ENCODE data around the gene FERMT3. TPM values are rescaled to one million over a fixed set of nuclear protein-coding genes. Genes with fewer than 3 reads are reported as not detected.

Gene FERMT3
- total RNA-seq, 2 experiments from 2014 or later = 219 to 231 TPM

DNA sequence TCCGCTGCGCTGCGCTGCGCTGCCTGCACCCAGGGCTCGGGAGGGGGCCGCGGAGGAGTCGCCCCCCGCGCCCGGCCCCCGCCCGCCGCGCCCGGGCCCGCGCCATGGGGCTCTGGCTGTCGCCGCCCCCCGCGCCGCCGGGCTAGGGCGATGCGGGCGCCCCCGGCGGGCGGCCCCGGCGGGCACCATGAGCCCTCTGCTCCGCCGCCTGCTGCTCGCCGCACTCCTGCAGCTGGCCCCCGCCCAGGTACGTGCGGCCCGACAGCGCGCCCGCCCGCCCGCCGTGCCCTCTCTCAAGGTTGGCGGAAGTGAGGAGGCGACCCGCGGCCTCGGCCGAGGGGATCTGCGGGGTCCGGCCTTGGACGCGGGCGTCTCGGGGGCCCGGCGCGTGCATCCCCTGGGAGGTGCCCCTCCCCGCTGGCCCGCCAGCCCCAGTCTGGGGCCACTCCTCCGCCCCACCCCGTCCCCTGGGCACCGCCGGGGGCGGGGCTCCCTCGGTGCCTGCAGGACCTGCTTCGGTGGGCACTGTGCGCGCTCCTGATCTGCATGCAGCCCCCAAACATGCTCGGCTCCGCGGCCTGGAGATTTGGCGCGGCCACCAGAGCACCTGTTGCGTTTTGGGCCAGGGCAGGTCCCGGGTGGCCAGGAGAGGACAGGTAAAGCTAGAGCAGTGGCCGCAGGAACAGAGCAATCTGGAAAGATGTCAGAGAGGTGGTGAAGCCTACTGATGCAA, 28.3 kb downstream of the FERMT3 start:
- no peaks in the 10 kb centered on the region for H3K9me3 Mint-ChIP-seq
- peaks cover 17% of the 10 kb centered on the region for H3K36me3 Mint-ChIP-seq
- H3K4me1 Mint-ChIP-seq = peaks cover 29% of the 10 kb centered on the region
- H3K27me3 Mint-ChIP-seq = no peaks in the 10 kb centered on the region
- POLR2A ChIA-PET = interaction anchor here (1.9 to 26.2 kb wide), 4 partner anchors 8 to 25 kb away, joined by 5 to 419 read pairs (median 11); partner anchors contain the start of genes FERMT3, NUDT22 and TRPT1
- DNase-seq (peak; percentile 75), ATAC-seq (ENCODE audit: low read depth) (peak; percentile 43)
- H3K4me3 Mint-ChIP-seq = peak overlapping the region; percentile 93
- peak overlapping the region; percentile 83 for H3K27ac Mint-ChIP-seq

DNA sequence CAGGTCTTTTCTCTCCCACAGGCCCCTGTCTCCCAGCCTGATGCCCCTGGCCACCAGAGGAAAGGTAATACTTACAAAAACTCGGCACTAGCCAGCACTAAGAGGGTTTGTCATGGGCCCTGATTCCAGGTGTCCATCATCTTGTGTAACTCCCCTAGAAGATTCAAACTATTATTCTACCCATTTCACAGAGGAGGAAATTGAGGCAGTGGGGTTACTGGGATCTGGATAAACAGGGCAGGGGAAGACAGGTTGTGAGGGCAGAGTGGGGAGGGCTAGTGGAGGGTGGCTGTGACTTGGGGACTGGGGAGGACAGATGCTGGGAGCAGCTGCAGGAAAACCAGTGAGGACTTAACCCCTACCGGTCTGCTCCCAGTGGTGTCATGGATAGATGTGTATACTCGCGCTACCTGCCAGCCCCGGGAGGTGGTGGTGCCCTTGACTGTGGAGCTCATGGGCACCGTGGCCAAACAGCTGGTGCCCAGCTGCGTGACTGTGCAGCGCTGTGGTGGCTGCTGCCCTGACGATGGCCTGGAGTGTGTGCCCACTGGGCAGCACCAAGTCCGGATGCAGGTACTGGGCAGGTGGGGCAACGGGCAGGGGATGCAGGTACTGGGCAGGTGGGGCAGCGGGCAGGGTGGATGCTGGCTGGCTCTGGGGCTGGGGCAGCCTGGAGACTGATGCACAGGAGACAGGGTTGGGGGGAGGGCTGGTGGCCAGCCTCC, 29.1 kb downstream of the FERMT3 start:
- Mint-ChIP-seq H3K9me3 (no peaks in the 10 kb centered on the region), H3K4me1 (peaks cover 34% of the 10 kb centered on the region), H3K36me3 (peaks cover 18% of the 10 kb centered on the region), H3K27ac (peak overlapping the region; percentile 83), H3K4me3 (peak overlapping the region; percentile 93), H3K27me3 (no peaks in the 10 kb centered on the region)
- POLR2A ChIA-PET = interaction anchor here (0.7 to 26.2 kb wide), 5 partner anchors 9 to 58 kb away, joined by 5 to 419 read pairs (median 11); partner anchors contain the start of genes FERMT3, NUDT22 and TRPT1
- DNase-seq (no peak), ATAC-seq (ENCODE audit: low read depth) (no peak)

DNA sequence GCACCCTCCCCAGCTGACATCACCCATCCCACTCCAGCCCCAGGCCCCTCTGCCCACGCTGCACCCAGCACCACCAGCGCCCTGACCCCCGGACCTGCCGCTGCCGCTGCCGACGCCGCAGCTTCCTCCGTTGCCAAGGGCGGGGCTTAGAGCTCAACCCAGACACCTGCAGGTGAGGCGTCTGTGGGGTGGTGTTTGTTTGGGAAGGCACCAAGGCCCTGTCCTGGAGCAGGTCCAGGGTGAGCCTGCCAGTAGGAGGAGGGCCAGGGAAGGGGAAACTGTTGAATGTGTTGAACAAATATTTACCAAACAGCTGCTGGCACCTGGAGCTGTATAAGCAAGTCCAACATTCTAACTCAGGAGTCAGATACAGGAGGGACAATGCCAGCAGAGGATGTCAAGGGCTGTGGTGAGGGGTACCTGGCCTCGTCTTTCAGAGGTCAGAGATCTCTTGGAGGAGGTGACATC, 31.0 kb downstream of the FERMT3 start:
- H3K4me1 Mint-ChIP-seq = peaks cover 28% of the 10 kb centered on the region
- no peaks in the 10 kb centered on the region for H3K9me3 Mint-ChIP-seq
- POLR2A ChIA-PET = interaction anchor here (3.5 to 26.2 kb wide), 2 partner anchors 11 to 28 kb away, joined by 11 to 419 read pairs; partner anchors contain the start of genes FERMT3, NUDT22 and TRPT1
- H3K4me3 Mint-ChIP-seq = no peak overlapping the region
- DNase-seq = no peak
- H3K27ac Mint-ChIP-seq = peak overlapping the region; percentile 32
- H3K36me3 Mint-ChIP-seq = peaks cover 17% of the 10 kb centered on the region
- H3K27me3 Mint-ChIP-seq = no peaks in the 10 kb centered on the region
- no peak for ATAC-seq (ENCODE audit: low read depth)

DNA sequence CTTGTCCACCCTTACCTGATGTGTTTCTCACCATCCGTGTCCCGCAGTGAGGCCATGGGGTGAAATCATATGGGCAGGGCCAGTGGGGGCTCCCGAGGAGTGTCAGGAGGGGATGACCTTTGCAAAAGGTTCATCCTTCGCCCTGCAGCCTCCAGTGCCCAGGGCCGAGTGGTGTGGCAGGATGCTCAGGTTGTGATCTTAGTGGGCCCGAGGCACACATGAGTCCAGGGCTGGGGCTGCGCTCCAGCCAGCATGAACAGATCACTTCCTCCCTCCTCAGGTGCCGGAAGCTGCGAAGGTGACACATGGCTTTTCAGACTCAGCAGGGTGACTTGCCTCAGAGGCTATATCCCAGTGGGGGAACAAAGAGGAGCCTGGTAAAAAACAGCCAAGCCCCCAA, 31.6 kb downstream of the FERMT3 start:
- peaks cover 18% of the 10 kb centered on the region for H3K36me3 Mint-ChIP-seq
- no peaks in the 10 kb centered on the region for H3K9me3 Mint-ChIP-seq
- H3K4me3 Mint-ChIP-seq = no peak overlapping the region
- POLR2A ChIA-PET = interaction anchor here (0.6 to 26.2 kb wide), 4 partner anchors 8 to 1526 kb away, joined by 3 to 419 read pairs (median 3); partner anchors contain the start of genes DNAJC4 and FERMT3
- H3K27me3 Mint-ChIP-seq = no peaks in the 10 kb centered on the region
- no peak for DNase-seq
- peaks cover 27% of the 10 kb centered on the region for H3K4me1 Mint-ChIP-seq
- peak overlapping the region; percentile 61 for H3K27ac Mint-ChIP-seq
- ATAC-seq (ENCODE audit: low read depth) = no peak

DNA sequence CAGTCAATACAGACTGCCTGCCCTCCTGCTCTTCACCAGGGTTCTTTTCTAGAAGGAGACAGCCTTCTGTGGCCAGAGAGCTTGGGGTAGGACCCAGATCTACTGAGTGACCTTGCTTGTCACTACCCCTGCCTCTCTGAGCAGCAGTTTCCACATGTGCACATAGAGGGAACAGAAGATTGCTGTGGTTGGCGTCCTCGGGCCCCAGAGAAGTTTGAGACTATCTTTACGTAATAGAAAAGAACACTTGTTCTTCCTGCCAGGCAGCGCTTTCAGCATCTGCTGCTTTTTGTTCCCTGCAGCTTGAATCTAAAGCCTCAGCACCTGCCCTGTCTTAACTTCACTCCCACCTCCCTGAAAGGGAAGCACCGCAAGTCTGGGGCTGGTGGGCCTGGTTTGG, 32.5 kb downstream of the FERMT3 start:
- no peak for DNase-seq
- peak overlapping the region; percentile 19 for H3K4me3 Mint-ChIP-seq
- no peaks in the 10 kb centered on the region for H3K27me3 Mint-ChIP-seq
- H3K27ac Mint-ChIP-seq = peak overlapping the region; percentile 98
- ATAC-seq (ENCODE audit: low read depth) = no peak
- POLR2A ChIA-PET = interaction anchor here (0.7 to 26.2 kb wide), 5 partner anchors 8 to 30 kb away, joined by 3 to 419 read pairs (median 4); partner anchors contain the start of genes DNAJC4 and FERMT3
- peaks cover 21% of the 10 kb centered on the region for H3K36me3 Mint-ChIP-seq
- no peaks in the 10 kb centered on the region for H3K9me3 Mint-ChIP-seq
- H3K4me1 Mint-ChIP-seq = peaks cover 27% of the 10 kb centered on the region

DNA sequence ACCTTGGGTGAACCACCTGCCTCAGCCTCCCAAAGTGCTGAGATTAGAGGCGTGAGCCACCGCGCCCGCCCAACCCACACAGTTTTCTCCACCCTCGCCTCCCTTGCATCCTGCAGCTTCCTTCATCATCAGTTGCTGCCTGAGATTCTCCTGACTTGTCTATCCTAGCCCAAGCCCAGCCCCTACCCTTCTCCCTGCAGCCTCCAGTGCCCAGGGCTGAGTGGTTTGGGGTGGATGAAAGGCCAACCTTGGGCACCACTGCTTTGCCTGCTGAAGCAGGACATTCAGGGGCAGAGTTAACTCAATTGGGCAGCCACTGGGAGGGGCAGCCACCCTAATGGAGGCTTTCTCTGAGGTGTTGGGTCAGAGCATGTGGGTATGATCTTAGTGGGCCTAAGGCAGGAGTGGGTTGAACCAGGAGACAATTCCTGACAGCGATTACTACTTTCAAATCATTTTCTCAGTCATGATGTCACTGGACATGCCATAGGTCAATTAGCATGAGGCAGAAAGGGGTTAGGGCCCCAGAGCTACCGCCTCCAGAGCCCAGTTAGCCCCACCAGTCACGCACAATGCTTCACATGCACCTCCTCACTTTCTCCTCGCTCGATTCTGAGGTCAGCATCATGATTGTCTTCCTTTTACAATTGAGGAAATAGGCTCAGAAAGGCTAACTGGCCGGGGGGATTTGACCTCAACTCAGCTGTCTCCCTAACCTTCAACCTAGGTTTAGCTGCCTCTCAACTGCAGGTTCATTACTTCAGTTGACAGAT, 33.3 kb downstream of the FERMT3 start:
- peak overlapping the region; percentile 96 for H3K4me3 Mint-ChIP-seq
- POLR2A ChIA-PET = interaction anchor here (0.8 to 26.2 kb wide), 6 partner anchors 8 to 54 kb away, joined by 3 to 419 read pairs (median 6); partner anchors contain the start of genes FERMT3, GPR137, NUDT22 and STIP1
- H3K27ac Mint-ChIP-seq = peak overlapping the region; percentile 98
- DNase-seq = no peak
- peaks cover 21% of the 10 kb centered on the region for H3K36me3 Mint-ChIP-seq
- ATAC-seq (ENCODE audit: low read depth) = no peak
- no peaks in the 10 kb centered on the region for H3K27me3 Mint-ChIP-seq
- H3K4me1 Mint-ChIP-seq = peaks cover 27% of the 10 kb centered on the region
- no peaks in the 10 kb centered on the region for H3K9me3 Mint-ChIP-seq

DNA sequence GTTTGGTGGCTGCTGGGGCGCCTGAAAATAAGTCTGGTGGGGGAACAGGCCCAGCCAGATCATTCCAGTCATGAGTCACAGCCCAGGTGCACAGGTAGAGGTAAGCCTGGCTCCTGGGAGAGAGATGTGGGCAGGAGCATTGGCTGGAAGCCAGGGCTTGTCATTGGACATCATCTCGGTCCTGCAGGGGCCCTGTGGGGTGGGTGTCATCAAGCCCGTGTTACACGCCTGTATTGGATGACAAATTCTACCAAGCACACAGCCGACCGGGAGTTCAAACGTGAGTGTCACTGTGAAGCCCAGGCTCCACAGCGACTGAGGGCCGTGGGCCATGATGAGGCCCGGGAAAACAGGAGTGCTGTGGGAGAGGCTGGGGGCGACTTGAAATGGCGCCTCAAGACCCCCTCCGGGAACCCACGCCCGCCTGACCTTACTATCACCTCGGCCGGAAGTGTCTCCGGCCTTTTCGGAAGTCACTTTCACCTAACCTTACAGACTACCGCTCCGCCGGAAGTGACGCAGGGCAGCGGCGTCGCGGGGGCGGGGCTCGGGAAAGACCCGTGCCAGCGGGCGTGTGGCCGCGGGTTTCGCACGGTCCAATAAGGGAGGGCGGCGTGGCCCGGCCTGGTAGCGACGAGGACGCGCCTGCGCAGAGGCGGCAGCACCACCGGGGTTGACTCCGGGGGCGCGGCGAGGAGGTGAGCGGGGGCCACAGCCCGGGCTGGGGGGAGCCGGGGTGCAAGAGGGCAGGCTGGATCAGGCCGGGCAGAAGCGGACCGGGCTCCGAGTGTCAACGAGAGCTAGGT, 34.1 kb downstream of the FERMT3 start, which contains the start of gene FKBP2:
FKBP2 (plus strand) TSS at position 661 of the 806 bp plus-strand sequence. CDS start 1,293 bp downstream, outside the sequence.
- peaks cover 24% of the 10 kb centered on the region for H3K4me1 Mint-ChIP-seq
- peak within 1 kb of the TSS; percentile 98 for H3K27ac Mint-ChIP-seq
- H3K36me3 Mint-ChIP-seq = peaks cover 18% of the 10 kb centered on the region
- POLR2A ChIA-PET = interaction anchor here (0.7 to 26.2 kb wide), 18 partner anchors 9 to 118 kb away, joined by 3 to 419 read pairs (median 5); partner anchors contain the start of genes BAD, DNAJC4, ESRRA and FERMT3
- peak; percentile 75 for ATAC-seq (ENCODE audit: low read depth)
- DNase-seq = peak; percentile 99
- H3K4me3 Mint-ChIP-seq = peak within 1 kb of the TSS; percentile 96
- no peaks in the 10 kb centered on the region for H3K9me3 Mint-ChIP-seq
- H3K27me3 Mint-ChIP-seq = no peaks in the 10 kb centered on the region

DNA sequence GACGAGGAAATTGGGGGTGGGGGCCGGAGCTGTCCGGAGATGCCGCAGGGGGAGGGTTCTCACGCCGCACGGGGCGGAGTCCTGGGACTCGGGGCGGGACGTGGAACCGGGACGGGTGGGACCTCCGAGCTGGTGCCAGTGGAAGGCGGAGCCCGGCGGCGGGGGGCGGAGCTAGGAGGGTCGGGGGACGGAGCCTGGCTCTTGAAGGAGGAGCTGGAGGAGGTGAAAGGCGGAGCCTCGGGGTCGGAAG, 34.6 kb downstream of the FERMT3 start:
- POLR2A ChIA-PET = interaction anchor here (0.7 to 7.1 kb wide), 14 partner anchors 9 to 118 kb away, joined by 3 to 106 read pairs (median 5); partner anchors contain the start of genes BAD, DNAJC4, ESRRA and FERMT3
- Mint-ChIP-seq H3K4me1 (peaks cover 24% of the 10 kb centered on the region), H3K36me3 (peaks cover 18% of the 10 kb centered on the region), H3K9me3 (no peaks in the 10 kb centered on the region), H3K27me3 (no peaks in the 10 kb centered on the region), H3K4me3 (peak overlapping the region; percentile 96), H3K27ac (peak overlapping the region; percentile 98)
- ATAC-seq (ENCODE audit: low read depth) = peak; percentile 75
- peak; percentile 100 for DNase-seq

DNA sequence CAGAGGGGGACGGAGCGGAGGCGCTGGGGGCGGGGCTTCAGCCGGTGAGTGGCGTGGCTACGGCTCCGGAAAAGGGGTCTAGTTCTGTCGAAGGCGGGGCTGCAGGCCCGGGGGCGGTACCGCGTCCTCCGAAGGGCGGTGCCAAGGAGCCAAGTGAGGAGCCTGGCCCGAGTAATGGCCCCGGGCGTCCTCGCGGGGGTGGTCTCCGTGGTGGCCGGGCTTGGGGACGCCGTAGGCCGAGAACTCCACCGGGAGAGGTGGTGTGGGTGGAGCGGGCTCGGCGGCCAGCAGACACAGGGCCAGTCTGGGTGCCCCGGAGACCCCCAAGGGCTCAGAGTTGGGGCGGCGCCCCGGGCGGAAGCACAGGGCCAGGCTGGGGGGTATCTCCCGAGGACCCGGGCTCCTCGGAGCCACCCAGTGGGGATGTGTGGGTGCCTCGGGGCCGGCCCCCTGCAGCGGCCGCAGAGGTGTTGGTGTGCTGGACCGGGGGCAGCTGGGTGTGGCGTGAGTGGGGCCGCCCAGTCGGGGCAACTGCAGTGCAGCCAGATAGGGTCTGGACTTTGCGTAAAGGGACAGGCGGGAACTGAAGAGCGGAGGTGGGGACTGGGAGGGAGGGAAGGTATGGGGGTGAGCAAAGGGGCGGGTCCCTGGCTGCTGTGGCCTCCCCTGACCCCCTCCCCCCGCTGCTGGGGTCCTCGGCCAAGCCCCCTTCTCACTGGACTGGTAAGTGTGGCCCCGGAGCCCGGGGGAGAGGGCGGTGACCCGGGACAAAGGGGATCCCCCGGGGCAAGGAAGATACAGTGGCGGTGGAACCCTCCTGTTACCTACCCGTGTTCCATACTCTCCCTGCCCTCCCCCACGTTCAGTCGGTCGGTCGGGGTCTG, 35.2 kb downstream of the FERMT3 start:
- H3K4me1 Mint-ChIP-seq = peaks cover 24% of the 10 kb centered on the region
- DNase-seq (no peak), ATAC-seq (ENCODE audit: low read depth) (peak; percentile 66)

DNA sequence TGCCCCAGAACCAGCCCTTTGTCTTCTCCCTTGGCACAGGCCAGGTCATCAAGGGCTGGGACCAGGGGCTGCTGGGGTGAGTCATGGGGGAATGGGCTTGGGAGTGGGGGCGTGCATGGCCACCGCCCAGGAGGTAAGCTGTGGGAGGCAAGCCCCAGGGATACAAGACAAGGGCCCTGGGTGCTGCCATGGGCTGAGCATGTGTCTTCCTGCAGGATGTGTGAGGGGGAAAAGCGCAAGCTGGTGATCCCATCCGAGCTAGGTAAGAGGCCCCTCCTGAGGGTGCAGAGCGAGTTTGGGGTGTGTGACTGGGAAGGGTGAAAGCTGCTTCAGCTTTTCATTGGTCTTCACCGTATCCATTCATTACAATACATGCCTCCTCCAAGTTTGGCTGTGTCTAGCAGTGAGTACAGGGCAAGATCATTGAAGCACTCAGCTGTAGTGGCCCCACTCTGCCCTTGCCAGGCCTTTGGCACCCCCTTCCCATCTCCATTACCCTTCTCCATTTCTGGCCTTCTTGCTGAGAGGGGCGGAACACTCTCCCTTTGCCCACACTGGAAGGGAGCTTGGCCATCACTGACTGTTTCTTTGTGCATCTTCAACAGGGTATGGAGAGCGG, 36.8 kb downstream of the FERMT3 start:
- peak overlapping the region; percentile 81 for H3K27ac Mint-ChIP-seq
- H3K36me3 Mint-ChIP-seq = peaks cover 12% of the 10 kb centered on the region
- DNase-seq (no peak), ATAC-seq (ENCODE audit: low read depth) (no peak)
- no peaks in the 10 kb centered on the region for H3K27me3 Mint-ChIP-seq
- no peaks in the 10 kb centered on the region for H3K9me3 Mint-ChIP-seq
- POLR2A ChIA-PET = interaction anchor here (0.6 to 7.1 kb wide), 8 partner anchors 11 to 61 kb away, joined by 3 to 106 read pairs (median 11); partner anchors contain the start of genes ESRRA, FERMT3, NUDT22 and TRPT1
- H3K4me1 Mint-ChIP-seq = peaks cover 27% of the 10 kb centered on the region
- H3K4me3 Mint-ChIP-seq = peak overlapping the region; percentile 96

More for the DNA sequence above, 35.2 kb downstream of the FERMT3 start:
- peaks cover 18% of the 10 kb centered on the region for H3K36me3 Mint-ChIP-seq
- peak overlapping the region; percentile 96 for H3K4me3 Mint-ChIP-seq
- H3K9me3 Mint-ChIP-seq = no peaks in the 10 kb centered on the region
- peak overlapping the region; percentile 98 for H3K27ac Mint-ChIP-seq
- POLR2A ChIA-PET = interaction anchor here (0.7 to 7.1 kb wide), 15 partner anchors 9 to 117 kb away, joined by 3 to 106 read pairs (median 5); partner anchors contain the start of genes BAD, DNAJC4, ESRRA and FERMT3
- no peaks in the 10 kb centered on the region for H3K27me3 Mint-ChIP-seq

DNA sequence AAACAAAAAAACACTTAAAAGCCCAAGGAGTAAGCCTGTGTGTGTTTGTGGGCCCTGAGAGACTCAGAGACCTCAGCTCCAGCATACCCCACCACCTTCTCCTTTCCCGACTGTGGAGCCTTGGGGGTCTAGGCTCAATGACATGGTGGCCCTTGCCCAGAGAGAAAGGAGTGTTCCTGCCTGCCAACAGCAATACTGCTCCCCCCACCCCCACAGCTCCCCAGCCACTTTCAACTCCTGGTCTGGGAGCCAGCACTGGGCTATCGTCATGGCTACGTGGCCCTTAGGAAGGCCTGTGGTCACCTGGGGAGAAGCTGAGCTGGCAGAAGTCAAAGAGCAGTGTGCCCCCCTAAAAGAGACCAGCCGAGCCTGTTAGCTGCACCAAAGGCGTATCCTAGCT, 37.6 kb downstream of the FERMT3 start:
- DNase-seq (no peak), ATAC-seq (ENCODE audit: low read depth) (no peak)
- no peaks in the 10 kb centered on the region for H3K27me3 Mint-ChIP-seq
- peak overlapping the region; percentile 34 for H3K27ac Mint-ChIP-seq
- POLR2A ChIA-PET = interaction anchor here (0.6 to 7.1 kb wide), 8 partner anchors 11 to 60 kb away, joined by 3 to 106 read pairs (median 14); partner anchors contain the start of genes BAD, ESRRA, FERMT3 and GPR137
- H3K4me1 Mint-ChIP-seq = peaks cover 27% of the 10 kb centered on the region
- no peaks in the 10 kb centered on the region for H3K9me3 Mint-ChIP-seq
- peak overlapping the region; percentile 5 for H3K4me3 Mint-ChIP-seq
- peaks cover 8% of the 10 kb centered on the region for H3K36me3 Mint-ChIP-seq
